Smooth muscle cell (in vitro differentiated cells): ENCODE data around the gene SMPD1. TPM values are rescaled to one million over a fixed set of nuclear protein-coding genes. Genes with fewer than 3 reads are reported as not detected.

Source experiments
- DNase-seq: peaks from one replicate; lab custom pipeline; 2025; ENCODE audit not compliant: unreplicated experiment; lab: John Stamatoyannopoulos, UW
- H2AFZ ChIP-seq: fragments of 200-600 bp; sonication (generic); 2 replicates; pipeline ENCODE4 v1.6.0; 2016; ENCODE audit warnings: antibody characterized with exemption, low read depth, mild to moderate bottlenecking
- H3F3A ChIP-seq: fragments of 200-600 bp; sonication (generic); 2 replicates; pipeline ENCODE4 v1.6.0; 2017; ENCODE audit warnings: antibody characterized with exemption, low read depth
- H3K27ac ChIP-seq: fragments of 200-600 bp; sonication (generic); 2 replicates; pipeline ENCODE4 v1.5.1; 2016; ENCODE audit warnings: low read depth, mild to moderate bottlenecking
- H3K27me3 ChIP-seq: fragments of 200-600 bp; sonication (generic); 2 replicates; pipeline ENCODE4 v1.6.1; 2016; ENCODE audit warnings: low read depth, mild to moderate bottlenecking
- H3K36me3 ChIP-seq: fragments of 200-600 bp; sonication (generic); 2 replicates; pipeline ENCODE4 v1.5.1; 2016; ENCODE audit warnings: low read depth
- H3K4me1 ChIP-seq: fragments of 200-600 bp; sonication (generic); 2 replicates; pipeline ENCODE4 v1.5.1; 2016; ENCODE audit warnings: low read depth
- H3K4me2 ChIP-seq: fragments of 200-600 bp; sonication (generic); 2 replicates; pipeline ENCODE4 v1.6.0; 2016; ENCODE audit warnings: mild to moderate bottlenecking
- H3K4me3 ChIP-seq: fragments of 200-600 bp; sonication (generic); 2 replicates; pipeline ENCODE4 v1.5.1; 2016; ENCODE audit warnings: mild to moderate bottlenecking
- H3K79me2 ChIP-seq: fragments of 200-600 bp; sonication (generic); 2 replicates; pipeline ENCODE4 v1.6.0; 2016; ENCODE audit warnings: low read depth, mild to moderate bottlenecking
- H3K9ac ChIP-seq: fragments of 200-600 bp; sonication (generic); 2 replicates; pipeline ENCODE4 v1.6.0; 2016; ENCODE audit warnings: low read depth
- H3K9me3 ChIP-seq: fragments of 200-600 bp; sonication (generic); replicated peaks from 2 replicates; pipeline ENCODE4 v1.5.1; 2016; ENCODE audit warnings: low read depth
- H4K20me1 ChIP-seq: fragments of 200-600 bp; sonication (generic); 2 replicates; pipeline ENCODE4 v1.6.0; 2016; ENCODE audit warnings: low read depth
- CTCF ChIP-seq: fragments of 200-600 bp; sonication (generic); IDR thresholded peaks from 2 replicates; pipeline ENCODE4 v1.5.1; 2017; ENCODE audit warnings: borderline replicate concordance, mild to moderate bottlenecking, antibody characterized with exemption; ENCODE audit not compliant: insufficient read depth, poor library complexity, severe bottlenecking
- WGBS: methylation state at CpG from one replicate; pipeline ENCODE4 v1.1.7; 2016; ENCODE audit warnings: low lambda C conversion rate; 5-methylcytosine and 5-hydroxymethylcytosine counted together
- polyA plus RNA-seq: library from polyadenylated mRNA; unstranded; fragments of >200 nt; fragmentation: Nextera tagmentation; extraction: Ambion mirVana; gene quantifications from 2 replicates; pipeline ENCODE4 v1.2.1, GENCODE V29; 2016
- total RNA-seq: library from RNA; depleted of rRNA; stranded (reverse); fragments of >200 nt; gene quantifications from 2 replicates; pipeline ENCODE4 v1.2.3, GENCODE V29; 2014

The SMPD1 gene
- total and polyA plus RNA-seq, 2 experiments from 2014 or later: 56.6 to 57.3 TPM

GRCh38 chr11:6419009-6419631 lies 28.8 kb downstream of the SMPD1 start, which contains the start of gene APBB1:
TSS of gene APBB1 (minus strand) at chr11:6419094. CDS start at chr11:6411347, 7,747 bp downstream.
- Histone ChIP-seq H3K79me2 (peaks cover 12% of the 10 kb centered on the region), H3K9ac (peak within 1 kb of the TSS; percentile 68), H3K36me3 (no peaks in the 10 kb centered on the region), H3K27me3 (peaks cover 13% of the 10 kb centered on the region), H2AFZ (peak within 1 kb of the TSS; percentile 91), H4K20me1 (peaks cover 23% of the 10 kb centered on the region), H3K4me1 (peaks cover 4% of the 10 kb centered on the region), H3K4me2 (peak within 1 kb of the TSS; percentile 97), H3K9me3 (no peaks in the 10 kb centered on the region), H3K4me3 (peak within 1 kb of the TSS; percentile 91), H3F3A (no peaks in the 10 kb centered on the region), H3K27ac (no peak within 1 kb of the TSS)
- WGBS: 2% methylated on average over 38 of the region's 75 CpGs
- DNase-seq: no peak
- TF ChIP-seq CTCF: no peak

- no peak for TF ChIP-seq CTCF
- no peak for DNase-seq
- 95% methylated on average over 3 of the region's 3 CpGs for WGBS
Observed at GRCh38 chr11:6420677-6421076, 30.4 kb downstream of the SMPD1 start.

GRCh38 chr11:6427516-6427915 lies 37.2 kb downstream of the SMPD1 start:
- H3K4me2 ChIP-seq: no peak overlapping the region
- no peaks in the 10 kb centered on the region for H3K36me3 ChIP-seq

More at GRCh38 chr11:6420677-6421076, 30.4 kb downstream of the SMPD1 start:
- H3K4me1 ChIP-seq: peaks cover 4% of the 10 kb centered on the region
- no peaks in the 10 kb centered on the region for H3K36me3 ChIP-seq
- peaks cover 10% of the 10 kb centered on the region for H3K79me2 ChIP-seq
- H2AFZ ChIP-seq: no peak overlapping the region
- no peaks in the 10 kb centered on the region for H3F3A ChIP-seq
- H3K9ac ChIP-seq: no peak overlapping the region
- no peaks in the 10 kb centered on the region for H3K9me3 ChIP-seq
- peaks cover 9% of the 10 kb centered on the region for H4K20me1 ChIP-seq
- no peak overlapping the region for H3K4me2 ChIP-seq
- peaks cover 18% of the 10 kb centered on the region for H3K27me3 ChIP-seq
- no peak overlapping the region for H3K27ac ChIP-seq
- no peak overlapping the region for H3K4me3 ChIP-seq

More at GRCh38 chr11:6427516-6427915, 37.2 kb downstream of the SMPD1 start:
- Histone ChIP-seq H3K27me3 (peaks cover 18% of the 10 kb centered on the region), H3K79me2 (no peaks in the 10 kb centered on the region), H4K20me1 (no peaks in the 10 kb centered on the region), H3F3A (no peaks in the 10 kb centered on the region), H3K9me3 (no peaks in the 10 kb centered on the region), H3K4me3 (no peak overlapping the region), H3K4me1 (no peaks in the 10 kb centered on the region), H3K9ac (no peak overlapping the region), H3K27ac (no peak overlapping the region), H2AFZ (no peak overlapping the region)
- no peak for TF ChIP-seq CTCF
- DNase-seq: no peak
